Sigmoid colon (tissue), 4 donors: ENCODE results near the gene VRK1.

Experiments used
- CTCF ChIP-seq, 4 experiments: fragments of 450-650 bp in 3 of 4; fragments of 200-600 bp in 1 of 4; IDR thresholded peaks; one replicate each; pipeline ENCODE4 v1.5.1; 2016 to 2019; ENCODE audit warnings: antibody characterized with exemption in 4 of 4, mild to moderate bottlenecking in 3 of 4, moderate library complexity in 2 of 4
- EP300 ChIP-seq, 4 donors: sonication (generic); formaldehyde crosslinking; IDR thresholded peaks; one replicate each; pipeline ENCODE4 v1.6.1; 2017; ENCODE audit warnings: antibody characterized with exemption in 4 of 4
- POLR2A ChIP-seq, 2 donors: fragments of 450-650 bp; IDR thresholded peaks; one replicate each; pipeline ENCODE4 v1.6.1; 2016; ENCODE audit warnings: antibody characterized with exemption in 2 of 2, mild to moderate bottlenecking in 2 of 2, moderate library complexity in 2 of 2
- POLR2AphosphoS5 ChIP-seq, 4 donors: sonication (generic); formaldehyde crosslinking; IDR thresholded peaks; one replicate each; pipeline ENCODE4 v1.6.1; 2017; ENCODE audit warnings: antibody characterized with exemption in 4 of 4

GRCh38 chr14:96817750-96818666 lies 20.8 kb downstream of the VRK1 start:
- TF ChIP-seq CTCF (IDR thresholded peaks at IDR 0.05) = no peak
- TF ChIP-seq POLR2A (IDR thresholded peaks at IDR 0.05) = no peak
- no peak for TF ChIP-seq EP300 (IDR thresholded peaks at IDR 0.05)
- TF ChIP-seq POLR2AphosphoS5 (IDR thresholded peaks at IDR 0.05) = no peak
